GM12878 (cell line): ENCODE data around the gene PRTN3. TPM values are rescaled to one million over a fixed set of nuclear protein-coding genes. Genes with fewer than 3 reads are reported as not detected.

ENCODE experiments used
- ATAC-seq: fragments of 200-7000 bp; cut with Tn5 transposase; 3 replicates; pipeline ENCODE4 v1.9.1; 2020; ENCODE audit warnings: mild to moderate bottlenecking, moderate library complexity
- BruUV-seq: library from RNA; stranded (reverse); fragments of 400-500 nt; replicated peaks from 2 replicates; lab custom pipeline; 2021; lab: Mats Ljungman, UMichigan
- CTCF ChIA-PET: fragments of 300-600 bp; sonication (Branson Sonifier 250); formaldehyde crosslinking; extraction: SDS; loops from one replicate; lab custom pipeline; 2021; ENCODE audit warnings: inconsistent platforms; lab: Yijun Ruan, JAX
- POLR2A ChIA-PET: fragments of 350-600 bp; formaldehyde crosslinking; extraction: SDS; loops from one replicate; lab custom pipeline; 2021; ENCODE audit warnings: inconsistent platforms; lab: Charles Lee
- RAD21 ChIA-PET: fragments of 300-600 bp; sonication (Branson Sonifier 250); formaldehyde crosslinking; loops from one replicate; lab custom pipeline; 2023; ENCODE audit warnings: antibody characterized with exemption; ENCODE audit not compliant: unreplicated experiment; lab: Charles Lee
- SMC1A ChIA-PET: fragments of 300-600 bp; sonication (Branson Sonifier 250); formaldehyde crosslinking; loops from one replicate; lab custom pipeline; 2023; ENCODE audit not compliant: unreplicated experiment, uncharacterized antibody; lab: Charles Lee
- DNase-seq: peaks from one replicate; pipeline ENCODE4 v3.0.0-alpha.2; 2011; ENCODE audit warnings: low read depth, low spot score
- FAIRE-seq: peaks from 3 replicates; lab custom pipeline; 2011; peaks lifted over from hg19 to GRCh38; lab: Jason Lieb, UNC
- H2AFZ ChIP-seq: 2 replicates; pipeline ENCODE4 v1.6.0; 2011; ENCODE audit warnings: low read depth, low read length, control low read depth; ENCODE audit not compliant: control insufficient read depth
- H3K27ac ChIP-seq: 2 replicates; pipeline ENCODE4 v1.5.1; 2011; ENCODE audit warnings: control low read depth; ENCODE audit not compliant: control insufficient read depth, insufficient read depth
- H3K27me3 ChIP-seq, 2 experiments: replicated peaks in 1 of 2; 2 replicates each; pipeline versions ENCODE4 v1.6.0 to v1.6.1; 2011; ENCODE audit warnings: low read length in 1 of 2; ENCODE audit not compliant: control insufficient read depth in 2 of 2, insufficient read depth in 2 of 2
- H3K36me3 ChIP-seq, 2 experiments: 2 replicates each; pipeline ENCODE4 v1.5.1; 2011; ENCODE audit warnings: low read length in 1 of 2; ENCODE audit not compliant: control insufficient read depth in 2 of 2, insufficient read depth in 2 of 2
- H3K4me1 ChIP-seq: 2 replicates; pipeline ENCODE4 v1.6.1; 2011; ENCODE audit warnings: mild to moderate bottlenecking, low read length, moderate library complexity, mixed read lengths; ENCODE audit not compliant: control insufficient read depth, insufficient read depth
- H3K4me2 ChIP-seq: 2 replicates; pipeline ENCODE4 v1.6.0; 2011; ENCODE audit warnings: control low read depth; ENCODE audit not compliant: control insufficient read depth, insufficient read depth
- H3K4me3 ChIP-seq: fragments of 200-600 bp; sonication (generic); 2 replicates; pipeline ENCODE4 v1.5.1; 2016
- H3K79me2 ChIP-seq: 2 replicates; pipeline ENCODE4 v1.6.0; 2011; ENCODE audit warnings: low read length; ENCODE audit not compliant: control insufficient read depth, insufficient read depth
- H3K9ac ChIP-seq: 2 replicates; pipeline ENCODE4 v1.8.0; 2011; ENCODE audit warnings: low read length, control low read depth, mixed read lengths; ENCODE audit not compliant: control insufficient read depth, insufficient read depth
- H3K9me3 ChIP-seq: replicated peaks from 3 replicates; pipeline ENCODE4 v1.5.1; 2011; ENCODE audit warnings: mild to moderate bottlenecking, low read length; ENCODE audit not compliant: control insufficient read depth, insufficient read depth
- H4K20me1 ChIP-seq: 2 replicates; pipeline ENCODE4 v1.6.0; 2011; ENCODE audit not compliant: control insufficient read depth, insufficient read depth
- ATF7 ChIP-seq: fragments of 450-650 bp; IDR thresholded peaks from 2 replicates; pipeline ENCODE4 v1.6.1; 2016; ENCODE audit warnings: low read depth, mild to moderate bottlenecking
- BACH1 ChIP-seq: fragments of 450-650 bp; IDR thresholded peaks from 2 replicates; pipeline ENCODE4 v1.6.1; 2017; ENCODE audit warnings: mild to moderate bottlenecking, borderline replicate concordance
- POLR2A ChIP-seq: IDR thresholded peaks from 2 replicates; pipeline ENCODE4 v1.6.1; 2011; ENCODE audit warnings: low read depth, mild to moderate bottlenecking, low read length
- RCOR1 ChIP-seq: conservative IDR thresholded peaks from 2 replicates; pipeline ENCODE4 v1.6.1; 2012; ENCODE audit warnings: low read depth, low read length, improper control_type of control experiment
- RFX5 ChIP-seq: IDR thresholded peaks from 2 replicates; pipeline ENCODE4 v1.6.1; 2011; ENCODE audit warnings: low read depth, low read length, improper control_type of control experiment
- STAT1 ChIP-seq: fragments of 450-650 bp; conservative IDR thresholded peaks from 2 replicates; pipeline ENCODE4 v1.6.1; 2014; ENCODE audit warnings: antibody characterized with exemption, mild to moderate bottlenecking
- WGBS: methylation state at CpG from one replicate; pipeline ENCODE4 v1.1.6; 2016; ENCODE audit warnings: low lambda C conversion rate; ENCODE audit not compliant: insufficient replicate concordance, insufficient coverage; ENCODE audit errors: missing lambda C conversion rate; 5-methylcytosine and 5-hydroxymethylcytosine counted together
- in situ Hi-C: fragments of 300-500 bp; cut with MboI; formaldehyde crosslinking; loops from 9 replicates; pipeline ENCODE4 v1.14.3; 2018; ENCODE audit warnings: mixed read lengths
- intact Hi-C: fragments of 100-400 bp; cut with micrococcal nuclease; formaldehyde crosslinking; loops from one replicate; pipeline ENCODE4 v1.14.2; 2022; ENCODE audit not compliant: unreplicated experiment
- polyA plus RNA-seq, 11 experiments: library from polyadenylated mRNA; depleted of rRNA in 4 of 11; unstranded in 6 of 11; stranded (reverse) in 5 of 11; fragments of >200 nt; fragmentation: Nextera tagmentation in 4 of 11; fragmentation: Illumina TruSeq in 1 of 11; extraction: Ambion mirVana in 4 of 11; extraction: Trizol in 1 of 11; gene quantifications; 1 replicate in 1 of 11; 2 replicates in 10 of 11; pipeline versions ENCODE4 v1.2.1 to v1.2.3, GENCODE V29; 2011 to 2016; ENCODE audit warnings: inconsistent platforms in 2 of 11, missing spikeins in 2 of 11, low read depth in 1 of 11
- total RNA-seq, 4 experiments: library from RNA; depleted of rRNA in 3 of 4; stranded (reverse); fragments of >200 nt in 3 of 4; fragmentation: Illumina TruSeq in 1 of 4; extraction: Trizol in 1 of 4; gene quantifications; 2 replicates each; pipeline versions ENCODE4 v1.2.1 to v1.2.3, GENCODE V29; 2013 to 2021
- TF ChIP-seq, protein P1 (sequence below): fragments of 450-650 bp; formaldehyde crosslinking; IDR thresholded peaks from 2 replicates; pipeline ENCODE4 v1.4.0; 2022; ENCODE audit warnings: mild to moderate bottlenecking, moderate library complexity

PRTN3 gene
- total and polyA plus RNA-seq, 10 of the 15 experiments (the other 5 are each of a cell fraction or from before 2014, with no cell fraction given), result 0.08 TPM; not detected in 9

DNA sequence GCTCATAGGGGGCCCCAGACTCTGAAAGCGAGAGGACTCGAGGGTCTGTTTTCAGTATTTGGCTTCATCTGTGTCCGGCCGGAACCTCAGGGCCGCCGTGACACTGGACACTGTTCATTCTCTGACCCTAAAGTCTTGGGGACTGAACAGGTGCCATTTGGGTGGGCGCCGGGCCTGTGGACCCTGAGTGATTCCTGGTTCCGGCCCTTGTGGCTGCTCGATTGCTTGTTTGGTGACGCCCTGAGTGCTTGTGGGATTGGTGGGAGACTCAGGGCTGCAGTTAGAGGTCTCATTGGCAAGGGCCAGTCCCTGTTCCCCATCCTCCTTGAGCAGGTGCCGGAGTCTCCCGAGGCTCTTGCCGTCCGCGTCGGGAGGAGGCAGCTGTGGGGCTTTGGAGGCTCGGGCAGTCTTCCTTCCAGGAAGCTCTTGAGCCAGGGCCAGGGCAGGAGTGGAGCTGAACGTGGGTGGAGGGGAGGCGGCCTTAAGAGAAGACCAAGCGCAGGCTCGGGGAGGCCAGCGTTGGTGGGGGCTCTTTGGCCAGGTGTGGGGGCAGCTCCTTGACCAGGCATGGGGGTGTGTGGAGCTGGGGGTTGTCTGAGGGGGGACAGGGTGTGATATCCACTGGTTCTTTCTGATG, 38.8 kb upstream of the PRTN3 start:
- WGBS, result 88% methylated on average over 22 of the region's 23 CpGs
- BruUV-seq, result no TSS peak
- CTCF ChIA-PET, result no interaction called here
- RAD21 ChIA-PET, result no interaction called here
- H3K79me2 ChIP-seq, result peaks cover 69% of the 10 kb centered on the region
- DNase-seq (no peak), ATAC-seq (no peak), FAIRE-seq (no peak)
- H3K27ac ChIP-seq, result no peak overlapping the region
- SMC1A ChIA-PET, result no interaction called here
- H4K20me1 ChIP-seq, result peaks cover 38% of the 10 kb centered on the region
- no peaks in the 10 kb centered on the region for H3K9me3 ChIP-seq
- H3K9ac ChIP-seq, result no peak overlapping the region
- TF ChIP-seq RFX5, result no peak
- TF ChIP-seq ATF7, result no peak
- TF ChIP-seq RCOR1, result no peak
- no peak for TF ChIP-seq BACH1
- TF ChIP-seq POLR2A, result peak; percentile 56
- TF ChIP-seq, protein P1, sequence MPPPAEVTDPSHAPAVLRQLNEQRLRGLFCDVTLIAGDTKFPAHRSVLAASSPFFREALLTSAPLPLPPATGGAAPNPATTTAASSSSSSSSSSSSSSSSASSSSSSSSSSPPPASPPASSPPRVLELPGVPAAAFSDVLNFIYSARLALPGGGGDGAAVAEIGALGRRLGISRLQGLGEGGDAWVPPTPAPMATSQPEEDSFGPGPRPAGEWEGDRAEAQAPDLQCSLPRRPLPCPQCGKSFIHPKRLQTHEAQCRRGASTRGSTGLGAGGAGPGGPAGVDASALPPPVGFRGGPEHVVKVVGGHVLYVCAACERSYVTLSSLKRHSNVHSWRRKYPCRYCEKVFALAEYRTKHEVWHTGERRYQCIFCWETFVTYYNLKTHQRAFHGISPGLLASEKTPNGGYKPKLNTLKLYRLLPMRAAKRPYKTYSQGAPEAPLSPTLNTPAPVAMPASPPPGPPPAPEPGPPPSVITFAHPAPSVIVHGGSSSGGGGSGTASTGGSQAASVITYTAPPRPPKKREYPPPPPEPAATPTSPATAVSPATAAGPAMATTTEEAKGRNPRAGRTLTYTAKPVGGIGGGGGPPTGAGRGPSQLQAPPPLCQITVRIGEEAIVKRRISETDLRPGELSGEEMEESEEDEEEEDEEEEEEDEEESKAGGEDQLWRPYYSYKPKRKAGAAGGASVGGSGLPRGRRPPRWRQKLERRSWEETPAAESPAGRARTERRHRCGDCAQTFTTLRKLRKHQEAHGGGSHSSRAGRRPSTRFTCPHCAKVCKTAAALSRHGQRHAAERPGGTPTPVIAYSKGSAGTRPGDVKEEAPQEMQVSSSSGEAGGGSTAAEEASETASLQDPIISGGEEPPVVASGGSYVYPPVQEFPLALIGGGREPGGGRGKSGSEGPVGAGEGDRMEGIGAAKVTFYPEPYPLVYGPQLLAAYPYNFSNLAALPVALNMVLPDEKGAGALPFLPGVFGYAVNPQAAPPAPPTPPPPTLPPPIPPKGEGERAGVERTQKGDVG, result no peak
- TF ChIP-seq STAT1, result no peak
- peaks cover 19 to 67% of the 10 kb centered on the region in 2 experiments; a peak in 3 of 4 replicates for H3K36me3 ChIP-seq
- in situ Hi-C loops (no loop called here), intact Hi-C loops (no loop called here)
- no peaks in the 10 kb centered on the region for H3K27me3 ChIP-seq
- H3K4me1 ChIP-seq, result peaks cover 7% of the 10 kb centered on the region; the same call in 1 of the 2 replicates
- H3K4me2 ChIP-seq, result peak overlapping the region; percentile 2; the same call in 1 of the 2 replicates
- H2AFZ ChIP-seq, result no peak overlapping the region
- peak overlapping the region; percentile 51; the same call in 1 of the 2 replicates for H3K4me3 ChIP-seq
- POLR2A ChIA-PET, result no interaction called here
